HL-60 (cell line): ENCODE data around the gene PRKAG2.
A peak's percentile ranks its signal among the peaks of the same experiment; 100 is the strongest.

Experiments used
- POLR2AphosphoS5 ChIP-seq: IDR thresholded peaks from 2 replicates; pipeline ENCODE4 v1.6.1; 2012; ENCODE audit warnings: low read depth
- SPI1 ChIP-seq: IDR thresholded peaks from 2 replicates; pipeline ENCODE4 v1.6.1; 2012; ENCODE audit warnings: low read depth, mild to moderate bottlenecking, borderline replicate concordance
- TF ChIP-seq, protein P1 (sequence below): IDR thresholded peaks from one replicate; pipeline ENCODE4 v1.5.1; 2011; ENCODE audit warnings: low read length, control low read depth, inconsistent platforms; ENCODE audit not compliant: insufficient read depth
- TF ChIP-seq, protein P2 (sequence below): IDR thresholded peaks from 2 replicates; pipeline ENCODE4 v1.6.1; 2012; ENCODE audit warnings: low read depth; ENCODE audit not compliant: insufficient replicate concordance

DNA sequence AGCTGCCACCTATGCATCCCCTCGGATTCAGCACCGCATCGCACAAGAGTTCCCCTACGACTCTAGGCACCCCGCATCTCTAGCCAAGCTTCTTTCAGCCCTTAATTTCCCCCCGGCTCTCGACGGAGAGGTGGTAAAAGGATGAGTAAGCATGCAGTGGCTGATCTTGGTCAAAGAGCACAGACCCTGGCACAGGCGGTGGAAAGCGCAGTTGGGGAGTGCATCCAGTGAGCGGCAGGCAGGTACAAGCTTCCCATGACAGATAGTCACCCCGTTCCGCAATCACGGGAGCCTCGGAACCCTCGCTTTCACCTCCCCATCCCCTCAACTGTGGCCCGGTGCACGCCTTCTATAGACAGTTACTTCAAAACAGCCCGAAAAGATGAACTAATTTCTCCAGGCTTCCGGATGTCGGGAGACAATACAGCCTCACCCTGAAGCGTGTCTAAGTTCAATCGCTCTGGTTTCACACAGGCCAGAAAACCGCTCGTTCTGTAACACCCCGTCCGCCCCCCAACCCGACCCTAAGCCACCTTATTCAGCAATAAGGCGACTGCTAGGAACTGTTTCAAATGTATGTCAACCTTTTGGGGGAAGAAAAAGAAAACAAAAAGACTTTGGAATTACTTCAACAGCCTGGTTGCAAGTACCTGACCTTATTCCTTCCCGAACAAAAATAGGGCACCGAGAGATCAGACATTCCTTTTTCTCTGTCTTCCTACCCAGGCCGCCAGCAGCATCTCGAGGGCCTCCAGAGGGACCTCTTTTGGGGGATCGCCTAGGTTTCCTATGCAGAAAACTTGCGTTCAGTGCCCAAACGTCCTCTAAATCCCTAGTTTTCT lies 358.6 kb downstream of the PRKAG2 start:
- TF ChIP-seq POLR2AphosphoS5 = no peak; the same call in 1 of the 2 replicates
- TF ChIP-seq, protein P1, sequence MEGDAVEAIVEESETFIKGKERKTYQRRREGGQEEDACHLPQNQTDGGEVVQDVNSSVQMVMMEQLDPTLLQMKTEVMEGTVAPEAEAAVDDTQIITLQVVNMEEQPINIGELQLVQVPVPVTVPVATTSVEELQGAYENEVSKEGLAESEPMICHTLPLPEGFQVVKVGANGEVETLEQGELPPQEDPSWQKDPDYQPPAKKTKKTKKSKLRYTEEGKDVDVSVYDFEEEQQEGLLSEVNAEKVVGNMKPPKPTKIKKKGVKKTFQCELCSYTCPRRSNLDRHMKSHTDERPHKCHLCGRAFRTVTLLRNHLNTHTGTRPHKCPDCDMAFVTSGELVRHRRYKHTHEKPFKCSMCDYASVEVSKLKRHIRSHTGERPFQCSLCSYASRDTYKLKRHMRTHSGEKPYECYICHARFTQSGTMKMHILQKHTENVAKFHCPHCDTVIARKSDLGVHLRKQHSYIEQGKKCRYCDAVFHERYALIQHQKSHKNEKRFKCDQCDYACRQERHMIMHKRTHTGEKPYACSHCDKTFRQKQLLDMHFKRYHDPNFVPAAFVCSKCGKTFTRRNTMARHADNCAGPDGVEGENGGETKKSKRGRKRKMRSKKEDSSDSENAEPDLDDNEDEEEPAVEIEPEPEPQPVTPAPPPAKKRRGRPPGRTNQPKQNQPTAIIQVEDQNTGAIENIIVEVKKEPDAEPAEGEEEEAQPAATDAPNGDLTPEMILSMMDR = no peak
- TF ChIP-seq, protein P2, sequence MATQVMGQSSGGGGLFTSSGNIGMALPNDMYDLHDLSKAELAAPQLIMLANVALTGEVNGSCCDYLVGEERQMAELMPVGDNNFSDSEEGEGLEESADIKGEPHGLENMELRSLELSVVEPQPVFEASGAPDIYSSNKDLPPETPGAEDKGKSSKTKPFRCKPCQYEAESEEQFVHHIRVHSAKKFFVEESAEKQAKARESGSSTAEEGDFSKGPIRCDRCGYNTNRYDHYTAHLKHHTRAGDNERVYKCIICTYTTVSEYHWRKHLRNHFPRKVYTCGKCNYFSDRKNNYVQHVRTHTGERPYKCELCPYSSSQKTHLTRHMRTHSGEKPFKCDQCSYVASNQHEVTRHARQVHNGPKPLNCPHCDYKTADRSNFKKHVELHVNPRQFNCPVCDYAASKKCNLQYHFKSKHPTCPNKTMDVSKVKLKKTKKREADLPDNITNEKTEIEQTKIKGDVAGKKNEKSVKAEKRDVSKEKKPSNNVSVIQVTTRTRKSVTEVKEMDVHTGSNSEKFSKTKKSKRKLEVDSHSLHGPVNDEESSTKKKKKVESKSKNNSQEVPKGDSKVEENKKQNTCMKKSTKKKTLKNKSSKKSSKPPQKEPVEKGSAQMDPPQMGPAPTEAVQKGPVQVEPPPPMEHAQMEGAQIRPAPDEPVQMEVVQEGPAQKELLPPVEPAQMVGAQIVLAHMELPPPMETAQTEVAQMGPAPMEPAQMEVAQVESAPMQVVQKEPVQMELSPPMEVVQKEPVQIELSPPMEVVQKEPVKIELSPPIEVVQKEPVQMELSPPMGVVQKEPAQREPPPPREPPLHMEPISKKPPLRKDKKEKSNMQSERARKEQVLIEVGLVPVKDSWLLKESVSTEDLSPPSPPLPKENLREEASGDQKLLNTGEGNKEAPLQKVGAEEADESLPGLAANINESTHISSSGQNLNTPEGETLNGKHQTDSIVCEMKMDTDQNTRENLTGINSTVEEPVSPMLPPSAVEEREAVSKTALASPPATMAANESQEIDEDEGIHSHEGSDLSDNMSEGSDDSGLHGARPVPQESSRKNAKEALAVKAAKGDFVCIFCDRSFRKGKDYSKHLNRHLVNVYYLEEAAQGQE = peak; percentile 32
- TF ChIP-seq SPI1 = no peak
